Measurements from ENCODE around the gene DYNC1I1.

The DYNC1I1 gene

DNA sequence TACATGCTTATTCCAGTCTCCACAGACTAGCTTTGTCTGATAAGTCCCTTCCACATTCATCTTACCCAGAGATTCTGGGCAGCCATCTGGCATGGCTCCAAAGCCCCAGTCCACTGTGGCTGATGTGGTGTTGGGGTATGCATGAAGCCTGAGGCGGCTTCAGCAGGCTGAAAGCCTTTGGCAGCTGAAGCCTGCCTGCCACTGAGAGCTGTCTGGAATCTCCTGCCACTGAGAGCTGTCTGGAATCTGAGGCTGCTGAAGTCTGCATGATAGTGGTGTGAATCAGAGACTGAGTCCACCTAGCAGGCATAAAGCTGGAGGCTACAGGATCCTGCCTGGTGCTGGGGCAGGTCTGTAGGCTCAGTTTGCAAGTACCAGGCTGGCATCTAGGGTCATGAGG lies 87.1 kb downstream of the DYNC1I1 start:
- no peak for DNase-seq (ENCODE audit: low read depth in 2 of 2)

DNA sequence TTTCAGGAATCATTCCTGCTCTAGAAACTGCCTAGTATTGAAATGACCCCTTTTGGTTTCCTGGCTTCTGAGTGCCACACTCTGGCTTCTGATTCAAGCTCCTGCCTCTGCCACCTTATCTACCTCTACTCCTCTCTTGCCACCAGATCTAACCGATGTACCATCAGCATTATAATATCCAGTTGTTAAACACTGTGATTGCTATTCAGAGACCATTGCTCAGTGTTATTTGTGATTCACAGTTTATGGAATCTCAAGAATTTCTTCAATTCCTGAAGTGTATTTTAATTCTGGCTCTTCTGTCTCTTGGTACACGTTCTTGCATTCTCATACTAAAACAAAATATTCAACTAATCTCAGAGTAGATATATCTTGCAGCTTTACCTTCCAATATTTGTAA lies 88.7 kb downstream of the DYNC1I1 start:
- no peak for DNase-seq (ENCODE audit: low read depth in 2 of 2)

DNA sequence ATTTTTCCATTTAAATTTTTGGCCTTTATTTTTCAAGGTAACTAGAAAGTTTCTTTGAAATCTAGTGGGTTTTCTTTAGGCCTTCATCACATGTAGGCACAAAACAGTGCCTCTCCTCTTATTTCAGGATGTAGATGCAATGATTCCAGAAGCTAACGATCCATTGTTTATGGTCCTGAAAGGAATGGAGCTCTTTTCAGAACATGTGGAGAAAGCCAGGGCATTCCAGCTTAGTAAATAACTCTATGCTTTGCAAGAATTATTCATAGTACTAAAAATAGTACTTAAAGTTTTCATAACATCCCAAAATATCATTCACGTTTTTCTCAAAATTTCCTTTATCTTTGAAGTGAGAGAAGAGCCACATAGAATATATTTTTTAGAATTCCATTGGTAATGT lies 91.3 kb downstream of the DYNC1I1 start:
- no peak for DNase-seq (ENCODE audit: low read depth in 2 of 2)

DNA sequence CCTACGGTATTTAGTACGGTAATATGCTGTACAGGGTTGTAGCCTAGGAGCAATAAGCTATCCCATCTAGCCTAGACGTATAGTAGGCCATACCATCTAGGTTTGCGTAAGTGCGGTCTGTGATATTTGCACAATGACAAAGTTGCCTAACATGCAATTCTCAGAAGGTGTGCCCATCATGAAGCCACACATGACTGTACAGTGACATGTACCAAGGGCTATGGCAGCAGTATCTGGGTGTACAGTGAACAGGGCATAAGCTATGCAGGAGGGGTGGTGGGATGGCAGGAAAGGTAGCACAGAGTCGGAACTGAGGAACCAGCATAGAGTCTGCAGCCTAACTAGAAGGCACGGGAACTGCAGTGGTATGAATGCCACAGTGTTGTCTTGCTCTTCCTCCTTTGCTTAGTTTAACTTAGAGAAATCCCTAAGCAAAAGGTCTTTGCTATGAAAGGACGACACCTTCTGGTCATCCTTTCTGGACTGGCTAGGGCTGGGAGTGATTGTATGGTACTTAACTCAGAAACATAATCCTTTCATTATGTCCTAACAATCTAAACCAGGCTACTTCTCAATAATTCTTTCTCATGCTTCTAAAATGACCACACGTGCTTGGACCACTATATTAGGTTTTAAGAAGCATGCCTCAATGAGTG lies 93.5 kb downstream of the DYNC1I1 start:
- DNase-seq (ENCODE audit: low read depth in 2 of 2), result no peak

DNA sequence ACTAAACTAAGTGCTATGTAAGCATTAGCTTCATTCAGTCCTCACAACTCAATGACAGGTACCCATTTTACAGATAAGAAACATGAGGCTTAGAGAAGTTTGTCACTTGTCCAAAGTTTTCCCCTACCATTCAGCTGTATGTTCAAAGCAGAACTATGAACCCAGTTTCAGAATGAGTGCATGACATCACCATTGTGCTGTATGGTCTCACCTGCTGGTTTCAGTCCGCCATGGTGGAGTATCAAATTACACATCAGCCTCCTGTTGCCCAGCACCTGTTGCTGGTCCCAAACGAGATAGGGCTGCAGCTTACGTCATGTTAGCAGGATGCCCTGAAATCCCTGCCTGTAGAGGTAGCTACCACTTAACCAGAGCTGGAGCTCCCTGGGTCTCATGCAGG lies 95.0 kb downstream of the DYNC1I1 start:
- no peak for DNase-seq (ENCODE audit: low read depth in 2 of 2)

DNA sequence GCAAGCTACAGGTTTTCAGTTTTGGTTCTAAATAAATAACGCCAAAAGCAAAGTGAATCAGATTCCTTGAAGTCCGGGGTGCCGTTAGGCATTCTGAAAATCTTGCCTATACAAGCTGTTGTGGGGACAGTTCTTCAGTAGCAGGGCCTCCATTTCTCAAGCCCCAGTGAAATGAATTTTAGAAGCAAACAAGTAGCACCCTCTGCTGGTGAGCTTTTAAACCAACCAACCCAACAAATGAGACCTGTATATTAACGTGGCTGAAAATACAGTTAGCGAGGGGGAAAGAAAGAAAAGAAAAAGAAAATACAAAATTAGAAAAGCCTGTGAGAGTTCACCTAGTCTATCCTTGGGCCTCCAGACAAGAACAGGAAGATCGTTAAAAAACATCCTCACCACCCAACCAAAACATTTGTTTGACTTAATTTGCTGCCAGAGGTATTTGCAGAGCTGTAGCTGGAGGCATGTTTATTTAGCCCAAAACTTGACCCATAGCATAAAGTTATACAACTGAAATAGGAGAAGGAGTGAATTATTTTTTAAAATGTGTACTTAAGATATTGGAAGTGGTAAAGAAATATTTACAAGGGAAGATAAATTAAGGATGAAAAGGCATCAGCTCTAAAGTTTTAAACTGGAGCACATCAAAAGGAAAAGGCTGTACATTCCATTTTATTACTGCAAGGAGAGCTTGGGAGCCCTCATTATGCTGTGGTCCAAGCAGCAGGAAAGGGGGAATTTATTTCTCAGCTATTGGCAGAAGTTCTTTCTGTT lies 98.9 kb downstream of the DYNC1I1 start:
- no peak for DNase-seq (ENCODE audit: low read depth in 2 of 2)

DNA sequence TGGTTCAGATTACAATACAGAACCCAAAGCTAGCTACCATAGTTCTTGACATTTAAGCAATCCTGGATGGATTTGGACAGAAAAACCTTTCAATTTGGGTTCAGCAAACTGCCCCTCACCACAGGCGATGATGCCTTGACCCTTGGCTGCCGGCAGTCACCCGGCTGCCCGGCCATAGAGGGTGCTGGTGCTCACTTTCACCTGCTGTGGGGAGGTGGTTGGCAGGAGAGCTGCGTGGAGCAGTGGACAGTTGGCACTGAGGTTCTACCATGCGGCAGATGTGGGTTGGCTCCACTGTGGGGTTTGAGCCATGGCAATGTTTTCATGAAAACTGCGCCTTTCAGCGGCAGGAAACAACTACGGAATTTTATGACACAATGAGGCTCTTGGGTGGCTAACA lies 99.5 kb downstream of the DYNC1I1 start:
- no peak for DNase-seq (ENCODE audit: low read depth in 2 of 2)

DNA sequence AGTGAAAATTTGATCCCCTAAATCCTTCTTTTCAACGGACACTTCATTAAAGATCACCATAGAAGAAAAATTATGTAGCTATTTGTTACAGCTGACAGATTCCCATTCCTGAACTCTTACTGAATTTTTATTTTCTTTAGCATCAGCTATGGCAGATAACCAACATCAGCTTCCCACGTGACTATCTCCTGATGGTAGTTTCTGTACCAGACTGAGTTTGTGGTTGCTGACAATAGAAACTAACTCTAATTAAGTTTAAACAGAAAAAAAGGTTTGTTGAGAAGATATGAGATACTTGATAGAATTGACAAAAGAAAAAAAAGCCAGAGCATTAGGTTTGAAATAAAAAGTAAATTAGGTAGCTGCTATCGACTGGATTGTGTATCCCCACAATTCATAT lies 101.8 kb downstream of the DYNC1I1 start:
- no peak for DNase-seq (ENCODE audit: low read depth in 2 of 2)

DNA sequence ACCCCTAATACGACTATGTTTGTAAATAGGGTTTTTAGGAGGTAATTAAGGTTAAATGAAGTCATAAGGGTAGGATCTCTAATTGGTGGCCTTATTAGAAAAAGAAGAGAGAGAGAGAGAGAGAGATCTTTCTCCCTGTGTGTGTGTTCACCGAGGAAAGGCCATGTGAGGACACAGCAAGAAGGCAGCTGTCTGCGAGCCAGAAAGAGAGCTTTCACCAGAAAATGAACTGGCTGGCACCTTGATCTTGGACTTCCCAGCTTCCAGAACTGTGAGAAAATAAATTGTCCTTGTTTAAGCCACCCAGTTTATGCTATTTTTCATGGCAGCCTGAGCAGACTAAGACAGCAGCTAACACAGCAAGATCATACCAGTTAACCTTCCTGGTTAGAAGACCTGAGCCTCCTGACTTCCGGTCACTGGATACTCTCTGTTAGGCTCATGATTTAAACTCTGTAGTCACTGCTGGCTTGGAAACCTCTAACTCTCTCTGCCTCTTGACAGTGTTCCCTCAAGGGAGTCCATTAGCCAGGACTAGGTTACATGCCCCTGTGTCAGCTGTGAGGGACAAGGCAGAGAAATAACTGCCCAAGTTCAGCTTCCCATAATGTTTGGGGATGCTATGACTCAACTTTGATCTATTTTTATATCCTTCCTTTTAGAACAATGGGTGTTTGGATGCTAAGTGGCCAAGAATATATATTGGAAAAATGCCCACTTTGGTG lies 102.3 kb downstream of the DYNC1I1 start:
- DNase-seq (ENCODE audit: low read depth in 2 of 2), result no peak

DNA sequence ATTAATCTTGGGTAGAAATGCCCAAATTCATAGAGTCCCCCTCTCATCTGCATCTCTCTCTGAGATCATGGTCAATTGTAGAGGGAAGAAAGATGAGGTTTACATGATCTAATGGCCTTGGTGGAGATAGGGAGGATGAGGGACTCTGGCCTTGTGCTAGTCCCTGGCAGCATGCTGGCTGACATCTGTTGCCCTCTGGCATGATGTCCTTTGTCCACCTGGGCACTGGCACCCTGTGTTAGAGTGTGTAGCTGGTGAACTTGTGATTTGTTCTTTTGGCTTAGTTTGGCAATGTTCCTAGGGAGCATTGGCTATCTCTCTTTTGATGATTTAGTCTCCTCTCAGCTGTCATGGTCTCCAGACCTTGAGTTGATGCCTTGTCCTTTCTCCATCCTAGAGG lies 103.2 kb downstream of the DYNC1I1 start:
- DNase-seq (ENCODE audit: low read depth in 2 of 2), result no peak

DNA sequence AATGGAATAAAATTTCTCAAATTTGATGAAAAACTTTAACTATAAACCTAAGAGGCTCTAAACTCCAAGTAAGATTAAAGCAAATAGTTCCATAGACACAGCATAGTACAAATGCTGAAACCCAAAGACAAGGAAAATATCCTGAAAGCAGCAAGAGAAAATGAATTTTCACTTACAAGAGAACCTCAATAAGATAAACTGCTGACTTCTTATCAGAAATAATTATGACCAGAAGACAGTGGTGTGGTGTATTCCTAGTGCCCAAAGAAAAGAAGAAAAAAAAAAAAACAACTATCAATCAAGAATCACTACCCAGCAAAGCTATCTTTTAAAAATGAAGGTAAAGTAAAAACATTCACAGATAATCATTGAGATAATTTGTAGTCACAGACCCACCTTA lies 106.3 kb downstream of the DYNC1I1 start:
- DNase-seq (ENCODE audit: low read depth in 2 of 2), result no peak

DNA sequence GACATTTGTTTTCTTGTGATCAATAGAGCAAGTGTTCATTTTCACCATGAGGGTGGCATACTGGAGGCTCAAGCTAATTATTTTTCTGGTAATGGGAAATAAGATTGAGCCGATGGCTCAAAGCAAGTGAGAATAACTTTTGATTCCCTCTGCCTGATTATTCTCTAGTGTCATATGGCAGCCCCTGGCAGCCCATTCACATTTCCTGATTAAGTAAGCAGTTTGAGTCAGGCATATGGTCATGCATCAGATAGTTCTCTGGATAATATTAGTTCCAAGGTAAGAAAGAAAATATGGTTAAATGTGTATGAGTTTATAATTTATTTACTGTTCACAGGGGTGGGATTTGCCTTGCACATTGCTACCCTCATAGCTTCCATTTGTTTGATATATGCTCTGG lies 109.2 kb downstream of the DYNC1I1 start:
- DNase-seq (ENCODE audit: low read depth in 2 of 2), result no peak

DNA sequence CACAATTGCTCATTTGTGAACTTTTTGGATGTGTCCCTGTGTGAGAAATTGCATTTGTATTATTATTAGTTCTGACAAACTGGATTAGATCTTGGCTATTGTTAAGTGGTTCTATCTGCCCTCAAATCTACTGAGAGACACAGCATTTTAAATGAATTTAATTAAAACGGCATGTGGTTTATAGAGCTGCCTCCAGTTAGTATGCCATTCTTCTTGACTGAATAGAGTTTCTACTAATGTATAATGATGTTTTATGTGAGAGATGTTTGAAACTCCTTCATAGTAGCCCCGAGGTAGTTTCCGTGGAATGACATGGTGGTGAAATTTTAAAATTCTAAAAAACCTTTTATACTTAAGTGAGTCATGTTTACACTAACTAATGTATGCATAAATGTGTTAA lies 110.9 kb downstream of the DYNC1I1 start:
- no peak for DNase-seq (ENCODE audit: low read depth in 2 of 2)

DNA sequence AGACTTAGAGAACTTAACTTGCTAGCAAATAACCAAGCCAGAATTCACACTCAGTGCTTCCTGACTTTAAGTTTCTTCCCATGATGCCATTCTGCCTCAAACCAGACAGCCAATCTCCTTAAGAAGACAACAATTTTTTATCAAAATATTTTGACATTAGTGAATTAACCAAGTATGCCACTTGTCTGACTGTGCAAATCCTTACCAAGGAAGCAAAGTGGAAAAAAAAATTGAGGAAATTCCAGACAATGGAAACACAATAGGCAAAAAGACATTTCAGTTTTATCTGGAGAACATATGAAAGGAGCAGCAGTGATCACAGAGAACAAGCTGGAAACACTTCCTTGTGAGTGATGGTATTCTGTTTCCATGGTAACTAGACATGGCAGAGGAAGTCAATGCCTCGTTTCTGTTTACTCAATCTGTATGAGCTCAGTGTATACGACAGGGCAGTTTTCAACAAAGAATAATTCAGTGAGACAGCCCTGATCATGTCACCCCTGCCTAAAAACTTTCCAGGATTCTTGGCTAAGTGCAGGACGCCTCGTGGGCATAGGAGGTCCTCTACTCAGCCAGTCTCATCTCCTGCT lies 114.2 kb downstream of the DYNC1I1 start:
- no peak for DNase-seq (ENCODE audit: low read depth in 2 of 2)

DNA sequence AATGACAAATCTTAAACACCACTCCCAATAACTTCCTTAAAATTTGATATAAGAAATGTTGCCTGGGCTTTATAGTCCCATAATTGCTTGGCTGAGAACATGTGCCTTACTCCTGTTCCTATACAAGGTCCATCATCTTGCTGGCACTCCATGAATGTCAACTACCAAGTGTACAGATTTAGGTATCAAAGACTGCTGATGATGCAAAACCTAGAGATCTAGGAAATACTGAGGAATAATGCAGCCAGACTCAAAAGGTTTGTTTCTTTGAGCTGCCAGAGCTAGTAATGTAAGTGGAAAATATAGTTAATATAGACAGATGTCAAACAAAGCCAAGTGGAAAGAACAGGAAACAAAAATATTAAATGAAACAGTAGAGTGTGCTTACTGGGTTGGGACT lies 121.1 kb downstream of the DYNC1I1 start:
- no peak for DNase-seq (ENCODE audit: low read depth in 2 of 2)

DNA sequence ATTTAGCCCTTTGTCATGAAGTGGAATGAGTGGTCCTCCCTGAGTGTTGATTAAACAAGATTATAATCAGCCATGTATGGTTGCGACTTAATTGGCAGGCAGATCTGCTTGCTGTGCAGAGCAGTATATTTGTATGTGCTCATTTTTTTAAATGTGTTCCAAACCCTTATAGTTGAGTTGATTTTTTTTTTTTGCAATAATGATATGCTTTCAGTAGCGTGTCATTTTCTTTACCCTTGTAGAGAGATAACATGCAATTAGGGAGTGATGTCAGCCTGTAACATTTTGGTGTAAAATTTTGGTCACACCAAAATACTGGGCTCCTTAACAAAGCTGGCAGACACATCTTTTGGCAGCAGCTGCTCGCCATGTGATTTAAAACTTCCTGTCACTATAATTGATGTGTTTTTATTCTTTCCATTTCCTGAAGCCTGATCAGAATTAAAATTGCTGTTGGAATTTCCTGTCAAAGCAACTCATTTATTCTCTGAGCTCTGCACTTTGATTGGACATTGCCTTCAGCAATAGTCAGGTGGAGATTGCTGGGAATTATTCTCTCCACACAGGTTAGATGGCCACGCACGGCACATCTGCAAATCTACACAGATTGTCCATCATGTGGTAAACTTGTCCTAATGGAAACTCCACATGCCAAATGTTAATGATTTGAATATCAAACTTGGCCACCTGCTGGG lies 125.3 kb downstream of the DYNC1I1 start:
- no peak for DNase-seq (ENCODE audit: low read depth in 2 of 2)

DNA sequence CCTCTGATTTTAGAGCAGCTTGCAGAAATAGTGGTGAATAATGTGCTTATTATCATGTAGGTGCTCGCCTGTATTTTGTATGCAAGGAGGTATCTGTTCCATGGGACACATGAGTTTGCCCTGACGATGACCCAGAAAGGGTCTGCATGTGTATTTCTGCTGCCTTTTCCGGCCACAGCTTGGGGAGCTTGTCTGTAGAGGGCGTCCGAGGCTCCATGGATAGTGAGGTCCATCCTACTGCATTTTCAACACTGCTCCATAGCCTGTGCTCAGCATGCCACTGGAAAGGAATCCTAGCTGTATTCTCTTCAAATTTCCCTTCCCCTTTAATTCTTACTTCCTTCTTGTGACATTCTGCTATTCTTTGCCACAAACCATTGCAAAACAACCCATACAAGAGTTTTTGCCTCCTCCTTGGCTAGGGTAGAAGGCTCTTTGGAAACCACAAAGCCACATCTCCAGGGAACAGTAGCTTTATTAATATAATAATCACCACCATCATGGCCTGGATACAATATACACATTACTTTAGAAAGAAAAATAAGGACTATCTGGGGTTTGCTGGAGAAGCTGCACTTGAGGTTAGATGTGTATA lies 127.7 kb downstream of the DYNC1I1 start:
- no peak for DNase-seq (ENCODE audit: low read depth in 2 of 2)

DNA sequence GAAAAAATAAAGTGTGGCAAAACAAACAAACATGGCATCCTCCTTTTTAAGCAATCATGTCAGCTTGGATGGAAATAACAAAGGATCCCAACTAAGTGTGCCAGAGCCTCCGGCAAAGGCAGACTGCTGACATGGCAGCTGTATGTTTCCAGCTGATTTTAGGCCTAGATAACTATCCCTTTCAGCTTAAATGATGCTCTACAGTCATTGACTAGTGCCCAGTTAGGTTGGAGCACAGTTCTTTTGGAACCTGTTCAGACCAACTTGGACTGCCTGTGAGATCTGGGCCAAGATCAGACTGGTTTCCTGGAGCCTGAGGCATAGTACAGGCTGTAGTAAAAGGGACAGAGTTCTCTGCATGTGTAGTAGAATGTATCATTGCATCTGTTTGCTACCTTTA lies 128.7 kb downstream of the DYNC1I1 start:
- DNase-seq (ENCODE audit: low read depth in 2 of 2), result no peak

DNA sequence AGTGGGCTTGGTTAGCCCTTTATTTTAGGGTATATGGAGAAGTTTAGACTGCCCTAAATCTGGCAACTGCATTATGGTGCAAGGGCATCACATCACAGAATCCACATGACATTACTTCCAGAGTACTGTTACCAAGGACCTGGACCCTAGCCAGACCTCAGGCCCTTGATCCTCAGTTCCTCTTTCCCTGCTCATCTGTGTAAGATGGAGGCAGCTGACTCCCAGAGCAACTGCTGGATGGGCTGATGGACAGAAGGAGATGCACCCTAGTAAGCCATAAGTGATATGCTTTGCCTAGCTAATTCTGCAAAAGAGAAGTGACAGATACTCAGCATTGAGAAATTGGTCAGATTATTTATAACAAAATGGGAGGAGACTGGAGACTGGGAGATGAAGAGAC lies 131.7 kb downstream of the DYNC1I1 start:
- DNase-seq (ENCODE audit: low read depth in 2 of 2), result no peak

DNA sequence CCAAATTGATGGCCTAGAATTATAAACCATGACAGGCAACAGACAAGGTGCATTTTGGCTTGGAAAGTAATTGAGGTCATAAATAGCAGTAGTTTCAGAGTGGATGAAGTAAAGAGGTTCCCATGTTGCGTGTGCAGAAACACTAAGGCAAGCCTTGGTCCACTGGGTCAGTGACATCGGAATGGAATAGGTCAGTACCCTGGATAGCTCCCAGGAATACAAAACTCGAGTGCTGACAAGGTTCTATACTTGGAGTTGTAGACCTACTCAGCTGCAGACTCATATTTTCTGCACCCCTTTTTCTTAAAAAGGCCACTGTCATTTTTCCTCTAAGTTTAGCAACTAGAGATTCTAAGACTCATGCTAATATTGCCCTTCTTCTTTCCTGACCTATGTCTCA lies 132.8 kb downstream of the DYNC1I1 start:
- DNase-seq (ENCODE audit: low read depth in 2 of 2), result no peak

DNA sequence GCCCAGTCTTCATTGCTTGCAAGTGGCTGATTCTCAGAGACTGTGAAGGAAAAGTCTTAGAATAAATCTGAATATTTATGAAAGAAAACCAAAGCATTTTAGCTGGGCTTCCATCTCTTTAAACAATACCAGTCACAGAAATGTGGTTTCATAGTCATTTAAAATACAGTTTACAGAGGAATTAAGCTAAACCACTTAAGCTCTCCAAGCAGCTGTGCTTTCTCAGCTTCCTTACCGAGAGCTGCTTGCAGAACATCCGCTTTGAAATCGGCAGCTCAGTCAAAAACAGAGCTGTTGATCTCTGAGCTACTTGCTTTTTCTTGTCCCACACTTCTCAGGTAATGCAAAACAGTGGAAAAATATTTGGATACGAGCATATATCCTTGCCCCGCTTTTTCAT lies 134.5 kb downstream of the DYNC1I1 start:
- no peak for DNase-seq (ENCODE audit: low read depth in 2 of 2)

DNA sequence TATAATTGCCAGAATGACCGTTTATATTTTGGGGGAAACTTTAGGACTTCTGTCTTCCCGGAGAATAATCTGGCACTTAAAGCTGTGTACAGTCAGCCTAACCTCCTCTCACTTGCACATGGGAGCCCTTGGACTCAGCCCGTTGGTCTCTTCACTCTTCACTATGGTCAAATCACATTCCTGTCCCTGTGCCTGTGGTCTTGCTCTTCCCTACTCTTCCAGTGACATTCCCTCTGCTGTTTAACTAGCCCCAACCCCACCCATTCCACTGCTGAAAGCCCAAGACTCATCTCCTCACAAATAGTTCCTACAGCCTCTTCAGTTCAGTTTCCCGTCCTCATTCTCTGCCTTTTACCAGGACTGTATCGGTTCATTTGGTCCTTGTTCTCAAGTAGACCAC lies 135.0 kb downstream of the DYNC1I1 start:
- no peak for DNase-seq (ENCODE audit: low read depth in 2 of 2)

All from stimulated activated CD4-positive, alpha-beta T cell treated with anti-CD3 and anti-CD28 coated beads, Interleukin-12 subunit alpha, Interleukin-12 subunit beta, amount 100 ng/mL, for 24 hours (primary cell).